ENCODE measurements around the gene ACLY. TPM values are rescaled to one million over a fixed set of nuclear protein-coding genes. Genes with fewer than 3 reads are reported as not detected.

ACLY gene
- total RNA-seq, 4 donors from 2014 or later: 40.5 to 81.9 (median 72.9) TPM

- DNase-seq (ENCODE audit: low spot score in 2 of 2): no peak
- Histone ChIP-seq H3K27ac (no peak overlapping the region), H3K4me1 (no peaks in the 10 kb centered on the region), H3K4me3 (no peak overlapping the region), H3K36me3 (peaks cover 21% of the 10 kb centered on the region), H3K27me3 (no peaks in the 10 kb centered on the region), H3K9me3 (no peaks in the 10 kb centered on the region)
- WGBS: 89% methylated on average over 14 of the region's 14 CpGs
- no peak for TF ChIP-seq POLR2AphosphoS5 (IDR thresholded peaks at IDR 0.05)
- TF ChIP-seq, protein P1, sequence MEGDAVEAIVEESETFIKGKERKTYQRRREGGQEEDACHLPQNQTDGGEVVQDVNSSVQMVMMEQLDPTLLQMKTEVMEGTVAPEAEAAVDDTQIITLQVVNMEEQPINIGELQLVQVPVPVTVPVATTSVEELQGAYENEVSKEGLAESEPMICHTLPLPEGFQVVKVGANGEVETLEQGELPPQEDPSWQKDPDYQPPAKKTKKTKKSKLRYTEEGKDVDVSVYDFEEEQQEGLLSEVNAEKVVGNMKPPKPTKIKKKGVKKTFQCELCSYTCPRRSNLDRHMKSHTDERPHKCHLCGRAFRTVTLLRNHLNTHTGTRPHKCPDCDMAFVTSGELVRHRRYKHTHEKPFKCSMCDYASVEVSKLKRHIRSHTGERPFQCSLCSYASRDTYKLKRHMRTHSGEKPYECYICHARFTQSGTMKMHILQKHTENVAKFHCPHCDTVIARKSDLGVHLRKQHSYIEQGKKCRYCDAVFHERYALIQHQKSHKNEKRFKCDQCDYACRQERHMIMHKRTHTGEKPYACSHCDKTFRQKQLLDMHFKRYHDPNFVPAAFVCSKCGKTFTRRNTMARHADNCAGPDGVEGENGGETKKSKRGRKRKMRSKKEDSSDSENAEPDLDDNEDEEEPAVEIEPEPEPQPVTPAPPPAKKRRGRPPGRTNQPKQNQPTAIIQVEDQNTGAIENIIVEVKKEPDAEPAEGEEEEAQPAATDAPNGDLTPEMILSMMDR (IDR thresholded peaks at IDR 0.05): no peak
- no peak for TF ChIP-seq POLR2A (IDR thresholded peaks at IDR 0.05)
- TF ChIP-seq EP300 (IDR thresholded peaks at IDR 0.05): no peak
Measured at GRCh38 chr17:41821776-41822175, 97.0 kb downstream of the ACLY start.

- 97% methylated on average over 11 of the region's 20 CpGs for WGBS
- H3K4me1 ChIP-seq: peaks cover 13% of the 10 kb centered on the region
- H3K27ac ChIP-seq: no peak overlapping the region
- no peak for DNase-seq (ENCODE audit: low spot score in 2 of 2)
- TF ChIP-seq POLR2A (IDR thresholded peaks at IDR 0.05) (no peak), POLR2AphosphoS5 (IDR thresholded peaks at IDR 0.05) (no peak), EP300 (IDR thresholded peaks at IDR 0.05) (no peak)
- TF ChIP-seq, protein P1 (IDR thresholded peaks at IDR 0.05): no peak
- H3K36me3 ChIP-seq: peaks cover 4% of the 10 kb centered on the region
- no peaks in the 10 kb centered on the region for H3K9me3 ChIP-seq
- no peak overlapping the region for H3K4me3 ChIP-seq
- H3K27me3 ChIP-seq: no peaks in the 10 kb centered on the region
Measured at GRCh38 chr17:41818024-41818423, 100.7 kb downstream of the ACLY start.

Other genes with a start within 250 kb of the ACLY start
- gene EIF1, start 230.1 kb downstream of the ACLY start, total RNA-seq: 100 to 1,000 TPM; 238 to 471 (median 430) TPM
- gene GAST, start 206.6 kb downstream of the ACLY start, total RNA-seq: not detected
- 1 to 10 TPM; 1.0 to 9.3 (median 1.2) TPM for gene HAP1, start 184.3 kb downstream of the ACLY start, total RNA-seq
- gene JUP, start 132.2 kb downstream of the ACLY start, total RNA-seq: 1,000 to 10,000 TPM; 1,107 to 2,369 (median 1,992) TPM
- 10 to 100 TPM in 1 of 4 donors, 1 to 10 TPM in 3; 8.5 to 18.6 (median 9.2) TPM for gene P3H4, start 107.0 kb downstream of the ACLY start, total RNA-seq
- gene FKBP10, start 105.9 kb downstream of the ACLY start, total RNA-seq: 10 to 100 TPM; 11.7 to 14.8 (median 12.4) TPM
- 10 to 100 TPM; 21.6 to 41.2 (median 30.7) TPM for gene NT5C3B, start 82.7 kb downstream of the ACLY start, total RNA-seq
- under 1 TPM in 1 of 4 donors, not detected in 3; 0.30 TPM for gene KLHL10, start 81.1 kb downstream of the ACLY start, total RNA-seq
- 10 to 100 TPM; 19.6 to 27.9 (median 21.4) TPM for gene KLHL11, start 53.5 kb downstream of the ACLY start, total RNA-seq
- 1 to 10 TPM in 2 of 4 donors, under 1 TPM in 1, not detected in 1; 0.42 to 1.9 (median 1.3) TPM for gene ODAD4, start 11.7 kb upstream of the ACLY start, total RNA-seq
- gene CNP, start 47.8 kb upstream of the ACLY start, total RNA-seq: 10 to 100 TPM; 44.3 to 55.1 (median 47.3) TPM
- 10 to 100 TPM; 57.5 to 82.6 (median 60.2) TPM for gene DNAJC7, start 98.5 kb upstream of the ACLY start, total RNA-seq
- 10 to 100 TPM; 33.7 to 52.5 (median 43.9) TPM for gene NKIRAS2, start 101.1 kb upstream of the ACLY start, total RNA-seq
- 1 to 10 TPM in 2 of 4 donors, under 1 TPM in 2; 0.60 to 2.3 (median 1.4) TPM for gene C17orf113, start 131.7 kb upstream of the ACLY start, total RNA-seq
- 1 to 10 TPM in 1 of 4 donors, under 1 TPM in 3; 0.47 to 1.9 (median 0.68) TPM for gene ZNF385C, start 179.5 kb upstream of the ACLY start, total RNA-seq
- 10 to 100 TPM in 3 of 4 donors, 1 to 10 TPM in 1; 8.2 to 14.2 (median 11.9) TPM for gene DHX58, start 193.8 kb upstream of the ACLY start, total RNA-seq
- gene KAT2A, start 202.4 kb upstream of the ACLY start, total RNA-seq: 100 to 1,000 TPM in 1 of 4 donors, 10 to 100 TPM in 3; 36.3 to 107 (median 57.1) TPM
- under 1 TPM in 2 of 4 donors, not detected in 2; 0.31 to 0.48 TPM for gene HSPB9, start 203.9 kb upstream of the ACLY start, total RNA-seq
- gene RAB5C, start 236.0 kb upstream of the ACLY start, total RNA-seq: 100 to 1,000 TPM in 1 of 4 donors, 10 to 100 TPM in 3; 94.4 to 105 (median 96.8) TPM

Measured in suprapubic skin (tissue), 4 donors.